Activated gamma-delta T cell treated with Interleukin-2 at 50 U/mL for 16 hours (primary cell): ENCODE measurements around the gene SULT1C2.
"Not testable (repeated sequence)": the region's sequence is repeated elsewhere in the genome, so short reads cannot be mapped to it uniquely, and the experiment has no call there.

Experiments
- DNase-seq: peaks from one replicate; pipeline ENCODE4 v3.0.0-alpha.2; 2020

The SULT1C2 gene

DNA sequence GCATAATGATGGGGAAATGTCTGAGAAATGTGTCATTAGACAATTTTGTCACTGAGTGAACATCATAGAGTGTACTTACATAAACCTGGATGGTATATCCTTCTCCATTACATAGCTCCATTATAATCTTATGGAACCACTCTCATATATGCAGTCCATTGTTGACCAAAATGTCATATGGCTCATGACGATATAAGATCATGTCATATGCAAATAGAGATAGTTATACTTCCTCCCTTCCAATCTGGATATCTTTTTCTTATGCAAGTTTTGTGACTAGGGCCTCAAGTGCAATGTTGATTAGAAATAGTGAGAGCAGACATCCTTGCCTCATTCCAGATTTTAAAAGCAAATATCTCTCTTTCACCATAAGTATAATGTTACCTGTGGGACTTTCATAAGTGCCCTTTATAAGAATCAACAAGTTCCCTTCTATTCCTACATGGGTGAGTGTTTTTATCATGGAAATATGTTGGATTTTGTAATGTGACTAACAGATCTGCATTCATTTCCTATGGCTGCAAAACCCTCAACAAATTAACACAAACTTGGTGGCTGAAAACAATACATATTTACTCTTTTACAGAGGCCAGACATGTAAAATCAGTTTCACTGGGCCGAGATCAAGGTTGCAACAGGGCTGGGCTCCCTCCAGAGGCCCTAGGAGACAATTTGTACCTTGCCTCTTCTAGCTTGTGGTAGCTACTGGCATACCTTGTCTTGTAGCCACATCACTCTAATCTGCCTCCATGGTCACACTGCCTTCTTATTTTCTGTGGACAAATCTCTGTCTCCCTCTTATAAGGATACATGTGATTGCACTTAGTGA is 67.4 kb downstream of the SULT1C2 start:
- no peak for DNase-seq

DNA sequence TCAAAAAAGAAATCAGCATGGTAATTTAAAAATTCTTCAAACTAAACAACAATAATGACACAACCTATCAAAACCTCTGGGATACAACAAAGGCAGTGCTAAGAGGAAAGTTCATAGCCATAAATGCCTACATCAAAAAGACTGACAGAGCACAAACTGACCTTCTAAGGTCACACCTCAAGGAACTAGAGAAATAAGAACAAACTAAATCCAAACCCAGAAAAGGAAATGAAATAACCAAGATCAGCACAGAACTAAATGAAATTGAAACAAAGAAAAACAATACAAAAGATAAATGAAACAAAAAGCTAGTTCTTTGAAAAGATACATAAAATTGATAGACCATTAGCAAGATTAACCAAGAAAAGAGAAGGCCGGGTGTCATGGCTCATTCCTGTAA is 70.6 kb downstream of the SULT1C2 start:
- DNase-seq, result not testable (repeated sequence)
